ENCODE measurements around the gene RAB30.

Gene RAB30

GRCh38 chr11:83112886-83113285, 41.2 kb upstream of the RAB30 start:
- no peaks in the 10 kb centered on the region for H3K9me3 ChIP-seq (ENCODE audit: insufficient read depth, low read length)
- no peak overlapping the region for H3K4me3 ChIP-seq (ENCODE audit: insufficient read length, low read depth)
- no peaks in the 10 kb centered on the region for H3K36me3 ChIP-seq (ENCODE audit: insufficient read depth, insufficient read length, low read length)
- H3K27me3 ChIP-seq (ENCODE audit: insufficient read depth, insufficient read length), result no peaks in the 10 kb centered on the region
- no peaks in the 10 kb centered on the region for H3K4me1 ChIP-seq (ENCODE audit: insufficient read depth, insufficient read length)
- no peak overlapping the region for H3K9ac ChIP-seq (ENCODE audit: insufficient read length, low read depth)
- no peak for DNase-seq (ENCODE audit: low read depth, low spot score)
- no peak for TF ChIP-seq SUZ12 (IDR thresholded peaks at IDR 0.05; ENCODE audit: extremely low read depth, insufficient read depth, insufficient read length)
- TF ChIP-seq ZNF274 (IDR thresholded peaks at IDR 0.05; ENCODE audit: low read depth, low read length), result no peak
- TF ChIP-seq YY1 (IDR thresholded peaks at IDR 0.05; ENCODE audit: insufficient read depth, insufficient read length), result no peak

GRCh38 chr11:83105168-83105567, 33.5 kb upstream of the RAB30 start:
- H3K4me3 ChIP-seq (ENCODE audit: insufficient read length, low read depth), result no peak overlapping the region
- no peaks in the 10 kb centered on the region for H3K36me3 ChIP-seq (ENCODE audit: insufficient read depth, insufficient read length, low read length)
- no peaks in the 10 kb centered on the region for H3K27me3 ChIP-seq (ENCODE audit: insufficient read depth, insufficient read length)
- H3K9ac ChIP-seq (ENCODE audit: insufficient read length, low read depth), result no peak overlapping the region
- no peaks in the 10 kb centered on the region for H3K4me1 ChIP-seq (ENCODE audit: insufficient read depth, insufficient read length)
- TF ChIP-seq YY1 (IDR thresholded peaks at IDR 0.05; ENCODE audit: insufficient read depth, insufficient read length) (no peak), ZNF274 (IDR thresholded peaks at IDR 0.05; ENCODE audit: low read depth, low read length) (no peak), SUZ12 (IDR thresholded peaks at IDR 0.05; ENCODE audit: extremely low read depth, insufficient read depth, insufficient read length) (no peak)
- DNase-seq (ENCODE audit: low read depth, low spot score), result no peak
- H3K9me3 ChIP-seq (ENCODE audit: insufficient read depth, low read length), result no peaks in the 10 kb centered on the region

DNA sequence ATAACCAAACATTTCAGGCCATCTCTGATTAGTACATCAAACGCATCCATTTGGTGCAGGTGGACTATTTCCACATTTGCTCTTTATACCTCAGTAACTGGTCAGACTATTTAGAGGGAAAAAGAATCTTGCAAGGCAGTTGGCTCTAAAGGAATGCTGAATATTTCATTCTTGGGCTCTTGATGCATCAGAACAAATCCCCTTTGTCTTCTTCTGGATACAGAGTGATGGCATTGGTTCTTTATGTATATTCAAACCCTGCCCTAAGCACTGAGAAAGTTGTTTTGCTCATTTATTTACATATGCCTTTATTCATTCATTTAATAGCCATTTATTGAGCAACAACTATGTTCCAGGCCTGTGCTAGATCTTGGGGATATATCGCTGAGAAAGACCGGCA, 31.1 kb upstream of the RAB30 start:
- H3K9me3 ChIP-seq (ENCODE audit: insufficient read depth, low read length), result no peaks in the 10 kb centered on the region
- no peaks in the 10 kb centered on the region for H3K36me3 ChIP-seq (ENCODE audit: insufficient read depth, insufficient read length, low read length)
- H3K9ac ChIP-seq (ENCODE audit: insufficient read length, low read depth), result no peak overlapping the region
- DNase-seq (ENCODE audit: low read depth, low spot score), result no peak
- H3K27me3 ChIP-seq (ENCODE audit: insufficient read depth, insufficient read length), result no peaks in the 10 kb centered on the region
- no peaks in the 10 kb centered on the region for H3K4me1 ChIP-seq (ENCODE audit: insufficient read depth, insufficient read length)
- H3K4me3 ChIP-seq (ENCODE audit: insufficient read length, low read depth), result no peak overlapping the region
- TF ChIP-seq YY1 (IDR thresholded peaks at IDR 0.05; ENCODE audit: insufficient read depth, insufficient read length) (no peak), ZNF274 (IDR thresholded peaks at IDR 0.05; ENCODE audit: low read depth, low read length) (no peak)

GRCh38 chr11:83097429-83098075, 25.9 kb upstream of the RAB30 start:
- no peaks in the 10 kb centered on the region for H3K36me3 ChIP-seq (ENCODE audit: insufficient read depth, insufficient read length, low read length)
- no peaks in the 10 kb centered on the region for H3K27me3 ChIP-seq (ENCODE audit: insufficient read depth, insufficient read length)
- H3K9ac ChIP-seq (ENCODE audit: insufficient read length, low read depth), result no peak overlapping the region
- no peak overlapping the region for H3K4me3 ChIP-seq (ENCODE audit: insufficient read length, low read depth)
- H3K4me1 ChIP-seq (ENCODE audit: insufficient read depth, insufficient read length), result no peaks in the 10 kb centered on the region
- no peak for DNase-seq (ENCODE audit: low read depth, low spot score)
- no peaks in the 10 kb centered on the region for H3K9me3 ChIP-seq (ENCODE audit: insufficient read depth, low read length)
- no peak for TF ChIP-seq SUZ12 (IDR thresholded peaks at IDR 0.05; ENCODE audit: extremely low read depth, insufficient read depth, insufficient read length)
- no peak for TF ChIP-seq ZNF274 (IDR thresholded peaks at IDR 0.05; ENCODE audit: low read depth, low read length)
- TF ChIP-seq YY1 (IDR thresholded peaks at IDR 0.05; ENCODE audit: insufficient read depth, insufficient read length), result no peak

- Histone ChIP-seq H3K36me3 (ENCODE audit: insufficient read depth, insufficient read length, low read length) (no peaks in the 10 kb centered on the region), H3K9ac (ENCODE audit: insufficient read length, low read depth) (no peak overlapping the region), H3K9me3 (ENCODE audit: insufficient read depth, low read length) (no peaks in the 10 kb centered on the region), H3K4me1 (ENCODE audit: insufficient read depth, insufficient read length) (no peaks in the 10 kb centered on the region), H3K4me3 (ENCODE audit: insufficient read length, low read depth) (no peak overlapping the region), H3K27me3 (ENCODE audit: insufficient read depth, insufficient read length) (no peaks in the 10 kb centered on the region)
- TF ChIP-seq YY1 (IDR thresholded peaks at IDR 0.05; ENCODE audit: insufficient read depth, insufficient read length) (no peak), SUZ12 (IDR thresholded peaks at IDR 0.05; ENCODE audit: extremely low read depth, insufficient read depth, insufficient read length) (no peak), ZNF274 (IDR thresholded peaks at IDR 0.05; ENCODE audit: low read depth, low read length) (no peak)
- DNase-seq (ENCODE audit: low read depth, low spot score), result no peak
Observed at GRCh38 chr11:83093634-83094033, 21.9 kb upstream of the RAB30 start.

- TF ChIP-seq ZNF274 (IDR thresholded peaks at IDR 0.05; ENCODE audit: low read depth, low read length) (no peak), SUZ12 (IDR thresholded peaks at IDR 0.05; ENCODE audit: extremely low read depth, insufficient read depth, insufficient read length) (no peak), YY1 (IDR thresholded peaks at IDR 0.05; ENCODE audit: insufficient read depth, insufficient read length) (no peak)
- H3K9me3 ChIP-seq (ENCODE audit: insufficient read depth, low read length), result no peaks in the 10 kb centered on the region
- no peak for DNase-seq (ENCODE audit: low read depth, low spot score)
- no peak overlapping the region for H3K9ac ChIP-seq (ENCODE audit: insufficient read length, low read depth)
- H3K27me3 ChIP-seq (ENCODE audit: insufficient read depth, insufficient read length), result no peaks in the 10 kb centered on the region
- H3K4me1 ChIP-seq (ENCODE audit: insufficient read depth, insufficient read length), result no peaks in the 10 kb centered on the region
- no peak overlapping the region for H3K4me3 ChIP-seq (ENCODE audit: insufficient read length, low read depth)
- no peaks in the 10 kb centered on the region for H3K36me3 ChIP-seq (ENCODE audit: insufficient read depth, insufficient read length, low read length)
Observed at GRCh38 chr11:83092488-83093384, 21.0 kb upstream of the RAB30 start.

- no peak for DNase-seq (ENCODE audit: low read depth, low spot score)
- TF ChIP-seq ZNF274 (IDR thresholded peaks at IDR 0.05; ENCODE audit: low read depth, low read length) (no peak), YY1 (IDR thresholded peaks at IDR 0.05; ENCODE audit: insufficient read depth, insufficient read length) (no peak), SUZ12 (IDR thresholded peaks at IDR 0.05; ENCODE audit: extremely low read depth, insufficient read depth, insufficient read length) (no peak)
- H3K4me3 ChIP-seq (ENCODE audit: insufficient read length, low read depth), result no peak overlapping the region
- H3K27me3 ChIP-seq (ENCODE audit: insufficient read depth, insufficient read length), result no peaks in the 10 kb centered on the region
- H3K4me1 ChIP-seq (ENCODE audit: insufficient read depth, insufficient read length), result no peaks in the 10 kb centered on the region
- no peaks in the 10 kb centered on the region for H3K36me3 ChIP-seq (ENCODE audit: insufficient read depth, insufficient read length, low read length)
- no peaks in the 10 kb centered on the region for H3K9me3 ChIP-seq (ENCODE audit: insufficient read depth, low read length)
- no peak overlapping the region for H3K9ac ChIP-seq (ENCODE audit: insufficient read length, low read depth)
Observed at GRCh38 chr11:83088965-83089364, 17.3 kb upstream of the RAB30 start.

Measured in NT2/D1 (cell line).